Hippocampal formation (tissue), 2 donors: ENCODE results near the gene LRP6.

Source experiments
- DNase-seq, 2 donors: peaks; one replicate each; lab custom pipeline; 2025; lab: John Stamatoyannopoulos, UW

The LRP6 gene

GRCh38 chr12:12072064-12072760, 194.6 kb downstream of the LRP6 start:
- no peak for DNase-seq

GRCh38 chr12:12070674-12071656, 195.9 kb downstream of the LRP6 start, which contains the start of gene BCL2L14:
BCL2L14 (plus strand) TSS chr12:12070939; CDS start chr12:12079306, 8,367 bp downstream.
- DNase-seq, result no peak

GRCh38 chr12:12069821-12070548, 196.9 kb downstream of the LRP6 start:
- DNase-seq, result no peak

- DNase-seq, result no peak
These were observed 198.1 kb downstream of the LRP6 start for GRCh38 chr12:12068751-12069150.
